ENCODE measurements around the gene BPIFB6.

BPIFB6 gene

GRCh38 chr20:33031531-33031930 lies at the start of gene BPIFB6:
Gene BPIFB6, plus strand, starts transcription at chr20:33031648. Its CDS starts 0 bp downstream, at chr20:33031648.
- in situ Hi-C loops (cut with HindIII; ENCODE audit: low pct_ligation_motif_present, low pct_unique_long_range_greater_than_20kb, low sequenced_read_pairs), result no loop called here
- DNase-seq, result no peak

GRCh38 chr20:32982617-32983458 lies 48.6 kb upstream of the BPIFB6 start:
- in situ Hi-C loops (cut with HindIII; ENCODE audit: low pct_ligation_motif_present, low pct_unique_long_range_greater_than_20kb, low sequenced_read_pairs), result no loop called here
- peak; percentile 1 for DNase-seq

GRCh38 chr20:32983459-32984112 lies 47.9 kb upstream of the BPIFB6 start:
- DNase-seq, result no peak
- in situ Hi-C loops (cut with HindIII; ENCODE audit: low pct_ligation_motif_present, low pct_unique_long_range_greater_than_20kb, low sequenced_read_pairs), result no loop called here

GRCh38 chr20:32984196-32984595 lies 47.3 kb upstream of the BPIFB6 start:
- no peak for DNase-seq
- in situ Hi-C loops (cut with HindIII; ENCODE audit: low pct_ligation_motif_present, low pct_unique_long_range_greater_than_20kb, low sequenced_read_pairs), result no loop called here

- no peak for DNase-seq
- in situ Hi-C loops (cut with HindIII; ENCODE audit: low pct_ligation_motif_present, low pct_unique_long_range_greater_than_20kb, low sequenced_read_pairs), result no loop called here
Measured at GRCh38 chr20:32984631-32985354, 46.7 kb upstream of the BPIFB6 start.

- DNase-seq, result no peak
- in situ Hi-C loops (cut with HindIII; ENCODE audit: low pct_ligation_motif_present, low pct_unique_long_range_greater_than_20kb, low sequenced_read_pairs), result no loop called here
Measured at GRCh38 chr20:32985596-32985995, 45.9 kb upstream of the BPIFB6 start.

- no peak for DNase-seq
- in situ Hi-C loops (cut with HindIII; ENCODE audit: low pct_ligation_motif_present, low pct_unique_long_range_greater_than_20kb, low sequenced_read_pairs), result no loop called here
Measured at GRCh38 chr20:32986331-32986966, 45.0 kb upstream of the BPIFB6 start.

- in situ Hi-C loops (cut with HindIII; ENCODE audit: low pct_ligation_motif_present, low pct_unique_long_range_greater_than_20kb, low sequenced_read_pairs), result no loop called here
Measured at GRCh38 chr20:32987044-32987825, 44.2 kb upstream of the BPIFB6 start.

GRCh38 chr20:32988008-32988407 lies 43.4 kb upstream of the BPIFB6 start:
- in situ Hi-C loops (cut with HindIII; ENCODE audit: low pct_ligation_motif_present, low pct_unique_long_range_greater_than_20kb, low sequenced_read_pairs), result no loop called here
- DNase-seq, result no peak

More at GRCh38 chr20:32987044-32987825, 44.2 kb upstream of the BPIFB6 start:
- DNase-seq, result no peak

- no peak for DNase-seq
- in situ Hi-C loops (cut with HindIII; ENCODE audit: low pct_ligation_motif_present, low pct_unique_long_range_greater_than_20kb, low sequenced_read_pairs), result no loop called here
Measured at GRCh38 chr20:32989507-32990283, 41.8 kb upstream of the BPIFB6 start.

- in situ Hi-C loops (cut with HindIII; ENCODE audit: low pct_ligation_motif_present, low pct_unique_long_range_greater_than_20kb, low sequenced_read_pairs), result no loop called here
- DNase-seq, result no peak
Measured at GRCh38 chr20:32990426-32990825, 41.0 kb upstream of the BPIFB6 start.

- no peak for DNase-seq
- in situ Hi-C loops (cut with HindIII; ENCODE audit: low pct_ligation_motif_present, low pct_unique_long_range_greater_than_20kb, low sequenced_read_pairs), result no loop called here
Measured at GRCh38 chr20:32991383-32991782, 40.1 kb upstream of the BPIFB6 start.

- in situ Hi-C loops (cut with HindIII; ENCODE audit: low pct_ligation_motif_present, low pct_unique_long_range_greater_than_20kb, low sequenced_read_pairs), result no loop called here
- DNase-seq, result no peak
Measured at GRCh38 chr20:32991792-32992641, 39.4 kb upstream of the BPIFB6 start.

- no peak for DNase-seq
- in situ Hi-C loops (cut with HindIII; ENCODE audit: low pct_ligation_motif_present, low pct_unique_long_range_greater_than_20kb, low sequenced_read_pairs), result no loop called here
Measured at GRCh38 chr20:32993496-32994050, 37.9 kb upstream of the BPIFB6 start.

GRCh38 chr20:32995802-32996201 lies 35.6 kb upstream of the BPIFB6 start:
- in situ Hi-C loops (cut with HindIII; ENCODE audit: low pct_ligation_motif_present, low pct_unique_long_range_greater_than_20kb, low sequenced_read_pairs), result no loop called here
- DNase-seq, result no peak

GRCh38 chr20:32997431-32997830 lies 34.0 kb upstream of the BPIFB6 start:
- DNase-seq, result no peak
- in situ Hi-C loops (cut with HindIII; ENCODE audit: low pct_ligation_motif_present, low pct_unique_long_range_greater_than_20kb, low sequenced_read_pairs), result no loop called here
